DOHH2 (cell line): Measurements from ENCODE around the gene TBK1.

Experiments used
- H3F3A ChIP-seq: fragments of 200-600 bp; sonication (generic), shearing (Covaris generic); 2 replicates; pipeline ENCODE4 v1.6.0; 2016; ENCODE audit warnings: antibody characterized with exemption, mild to moderate bottlenecking; ENCODE audit not compliant: control insufficient read depth, insufficient read depth
- H3K27ac ChIP-seq: fragments of 200-600 bp; sonication (generic); 2 replicates; pipeline ENCODE4 v1.5.1; 2014; ENCODE audit warnings: low read depth, mild to moderate bottlenecking, low read length, moderate library complexity
- H3K27me3 ChIP-seq: fragments of 200-600 bp; sonication (generic); 2 replicates; pipeline ENCODE4 v1.6.1; 2014; ENCODE audit warnings: mild to moderate bottlenecking, low read length, mixed read lengths; ENCODE audit not compliant: control insufficient read depth
- H3K36me3 ChIP-seq: fragments of 200-600 bp; sonication (generic); 2 replicates; pipeline ENCODE4 v1.6.1; 2014; ENCODE audit warnings: mild to moderate bottlenecking, low read length, moderate library complexity, mixed read lengths; ENCODE audit not compliant: control insufficient read depth
- H3K4me1 ChIP-seq: fragments of 200-600 bp; sonication (generic); 2 replicates; pipeline ENCODE4 v1.6.1; 2014; ENCODE audit warnings: mild to moderate bottlenecking, low read length, mixed read lengths; ENCODE audit not compliant: control insufficient read depth
- H3K4me2 ChIP-seq: fragments of 200-600 bp; sonication (generic); 2 replicates; pipeline ENCODE4 v1.6.0; 2014; ENCODE audit warnings: mild to moderate bottlenecking, low read length, moderate library complexity
- H3K4me3 ChIP-seq: fragments of 200-600 bp; sonication (generic); 2 replicates; pipeline ENCODE4 v1.5.1; 2014; ENCODE audit warnings: mild to moderate bottlenecking, low read length, mixed read lengths
- H3K79me2 ChIP-seq: fragments of 200-600 bp; sonication (generic); 2 replicates; pipeline ENCODE4 v1.6.1; 2014; ENCODE audit warnings: mild to moderate bottlenecking, low read length, mixed read lengths; ENCODE audit not compliant: control insufficient read depth
- H3K9me2 ChIP-seq: fragments of 200-600 bp; sonication (generic); replicated peaks from 2 replicates; pipeline ENCODE4 v1.6.1; 2014; ENCODE audit warnings: mild to moderate bottlenecking, low read length, mixed read lengths; ENCODE audit not compliant: control insufficient read depth
- H3K9me3 ChIP-seq: fragments of 200-600 bp; sonication (generic); 2 replicates; pipeline ENCODE4 v1.6.1; 2014; ENCODE audit warnings: antibody characterized with exemption, low read length, mixed read lengths; ENCODE audit not compliant: control insufficient read depth, insufficient read depth
- H4K20me1 ChIP-seq: fragments of 200-600 bp; sonication (generic); 2 replicates; pipeline ENCODE4 v1.6.0; 2014; ENCODE audit warnings: low read depth, mild to moderate bottlenecking, antibody characterized with exemption, low read length, moderate library complexity; ENCODE audit not compliant: control insufficient read depth, insufficient read depth
- EZH2phosphoT487 ChIP-seq: fragments of 200-600 bp; sonication (generic); IDR thresholded peaks from 2 replicates; pipeline ENCODE4 v1.6.1; 2017; ENCODE audit warnings: borderline replicate concordance, mild to moderate bottlenecking, antibody characterized with exemption, low read length, moderate library complexity, mixed read lengths
- TF ChIP-seq, protein P1 (sequence below): fragments of 200-600 bp; sonication (generic); IDR thresholded peaks from one replicate; pipeline ENCODE4 v1.5.1; 2014; ENCODE audit warnings: antibody characterized with exemption, mild to moderate bottlenecking, low read depth, low read length; ENCODE audit not compliant: poor library complexity, severe bottlenecking

Gene TBK1

DNA sequence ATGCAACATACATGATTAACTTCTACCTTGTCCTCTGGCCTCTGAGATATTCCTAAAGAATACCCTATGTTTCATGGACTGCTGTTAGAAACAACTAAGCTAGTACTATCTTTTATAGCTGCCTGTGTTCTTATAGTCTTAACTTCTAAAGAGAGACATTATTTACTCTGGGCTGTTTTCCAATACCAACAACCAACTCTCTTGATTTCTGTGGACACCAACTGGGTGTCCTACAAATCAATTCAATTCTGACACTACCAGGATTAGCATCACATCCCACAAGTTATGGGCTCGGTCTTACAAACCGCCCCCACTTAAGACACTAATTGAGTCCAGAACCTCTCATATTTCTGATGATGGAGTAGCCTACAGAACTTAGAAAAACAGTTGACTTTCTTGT, 39.5 kb upstream of the TBK1 start:
- Histone ChIP-seq H3K4me1 (no peaks in the 10 kb centered on the region), H3K36me3 (peaks cover 85% of the 10 kb centered on the region), H3K27me3 (no peaks in the 10 kb centered on the region), H3K4me2 (no peak overlapping the region), H3K9me2 (no peaks in the 10 kb centered on the region), H4K20me1 (no peaks in the 10 kb centered on the region), H3K79me2 (peaks cover 45% of the 10 kb centered on the region), H3K4me3 (no peak overlapping the region), H3K9me3 (no peaks in the 10 kb centered on the region), H3F3A (peaks cover 4% of the 10 kb centered on the region; the same call in 1 of the 2 replicates), H3K27ac (no peak overlapping the region)
- TF ChIP-seq EZH2phosphoT487, result no peak
- TF ChIP-seq, protein P1, sequence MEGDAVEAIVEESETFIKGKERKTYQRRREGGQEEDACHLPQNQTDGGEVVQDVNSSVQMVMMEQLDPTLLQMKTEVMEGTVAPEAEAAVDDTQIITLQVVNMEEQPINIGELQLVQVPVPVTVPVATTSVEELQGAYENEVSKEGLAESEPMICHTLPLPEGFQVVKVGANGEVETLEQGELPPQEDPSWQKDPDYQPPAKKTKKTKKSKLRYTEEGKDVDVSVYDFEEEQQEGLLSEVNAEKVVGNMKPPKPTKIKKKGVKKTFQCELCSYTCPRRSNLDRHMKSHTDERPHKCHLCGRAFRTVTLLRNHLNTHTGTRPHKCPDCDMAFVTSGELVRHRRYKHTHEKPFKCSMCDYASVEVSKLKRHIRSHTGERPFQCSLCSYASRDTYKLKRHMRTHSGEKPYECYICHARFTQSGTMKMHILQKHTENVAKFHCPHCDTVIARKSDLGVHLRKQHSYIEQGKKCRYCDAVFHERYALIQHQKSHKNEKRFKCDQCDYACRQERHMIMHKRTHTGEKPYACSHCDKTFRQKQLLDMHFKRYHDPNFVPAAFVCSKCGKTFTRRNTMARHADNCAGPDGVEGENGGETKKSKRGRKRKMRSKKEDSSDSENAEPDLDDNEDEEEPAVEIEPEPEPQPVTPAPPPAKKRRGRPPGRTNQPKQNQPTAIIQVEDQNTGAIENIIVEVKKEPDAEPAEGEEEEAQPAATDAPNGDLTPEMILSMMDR, result no peak

DNA sequence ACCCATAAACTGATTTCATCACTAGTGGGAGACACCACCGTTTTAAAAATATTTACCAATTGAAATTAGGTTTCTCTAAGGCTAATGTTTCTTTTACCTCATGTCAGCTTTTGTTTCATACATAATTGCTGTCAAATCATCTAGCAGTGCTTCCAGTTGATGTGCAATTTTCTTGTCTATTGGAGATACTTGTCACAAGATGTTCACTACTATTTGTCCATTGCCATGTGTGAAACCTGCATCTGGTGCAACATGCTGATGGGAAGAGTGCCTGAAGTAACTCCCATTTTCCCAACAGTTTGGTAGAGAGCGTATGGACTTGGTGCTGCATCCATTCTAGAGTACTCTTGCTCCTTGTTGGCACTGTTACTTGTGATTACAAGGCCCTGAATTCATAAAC, 38.0 kb upstream of the TBK1 start:
- H3K4me1 ChIP-seq, result no peaks in the 10 kb centered on the region
- no peaks in the 10 kb centered on the region for H4K20me1 ChIP-seq
- H3K9me2 ChIP-seq, result no peaks in the 10 kb centered on the region

DNA sequence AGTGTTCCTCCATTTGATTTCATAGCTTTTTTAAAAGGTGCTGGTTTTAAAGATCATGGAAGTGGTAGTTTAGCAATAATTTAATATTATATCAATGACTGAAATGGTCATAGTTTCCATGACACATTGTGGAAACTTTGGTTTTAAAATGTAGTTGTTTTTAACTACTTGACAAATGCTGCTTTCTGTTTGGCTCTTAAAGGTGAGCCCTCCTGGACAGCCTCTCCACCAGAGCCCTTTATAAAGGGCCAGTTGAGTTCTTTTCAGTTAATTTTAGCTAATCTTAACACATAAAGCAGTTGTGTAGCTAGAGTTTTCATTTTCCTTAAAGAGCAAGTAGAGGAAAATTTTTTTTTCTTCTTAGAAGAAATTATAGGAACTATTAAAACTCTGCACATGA, 33.7 kb upstream of the TBK1 start:
- Histone ChIP-seq H3K4me2 (no peak overlapping the region), H3K9me2 (no peaks in the 10 kb centered on the region), H4K20me1 (no peaks in the 10 kb centered on the region), H3K9me3 (no peaks in the 10 kb centered on the region), H3K27ac (no peak overlapping the region), H3K4me1 (no peaks in the 10 kb centered on the region), H3K79me2 (peaks cover 3% of the 10 kb centered on the region), H3F3A (no peaks in the 10 kb centered on the region), H3K4me3 (no peak overlapping the region), H3K27me3 (no peaks in the 10 kb centered on the region), H3K36me3 (peaks cover 94% of the 10 kb centered on the region)
- TF ChIP-seq, protein P1, result no peak
- no peak for TF ChIP-seq EZH2phosphoT487

More for the DNA sequence above, 38.0 kb upstream of the TBK1 start:
- H3K79me2 ChIP-seq, result peaks cover 30% of the 10 kb centered on the region
- peaks cover 95% of the 10 kb centered on the region for H3K36me3 ChIP-seq
- no peaks in the 10 kb centered on the region for H3K9me3 ChIP-seq
- no peak overlapping the region for H3K27ac ChIP-seq
- H3F3A ChIP-seq, result peaks cover 4% of the 10 kb centered on the region; the same call in 1 of the 2 replicates
- no peak overlapping the region for H3K4me3 ChIP-seq
- no peak overlapping the region for H3K4me2 ChIP-seq
- no peaks in the 10 kb centered on the region for H3K27me3 ChIP-seq
- TF ChIP-seq, protein P1, result no peak
- TF ChIP-seq EZH2phosphoT487, result no peak

DNA sequence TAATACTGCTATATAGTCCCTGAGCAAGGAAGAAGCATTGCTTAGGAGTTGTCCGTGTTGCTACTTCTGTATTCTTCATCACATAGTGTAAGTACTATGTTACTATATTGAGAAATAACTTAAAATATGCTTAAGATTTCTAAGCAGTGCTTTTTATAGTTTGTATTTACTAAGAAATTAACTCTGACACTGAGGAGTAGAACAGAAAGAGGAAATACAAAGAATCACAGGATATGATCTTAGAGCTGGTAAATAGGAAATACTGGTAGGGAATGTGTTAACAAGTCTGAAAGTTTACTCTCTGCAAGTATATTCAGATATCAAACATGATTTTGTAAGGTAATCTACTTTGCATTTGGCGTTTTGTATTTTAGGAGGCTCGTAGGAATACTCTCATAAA, 32.2 kb upstream of the TBK1 start:
- no peak overlapping the region for H3K4me2 ChIP-seq
- H3K27me3 ChIP-seq, result no peaks in the 10 kb centered on the region
- no peaks in the 10 kb centered on the region for H4K20me1 ChIP-seq
- peaks cover 94% of the 10 kb centered on the region for H3K36me3 ChIP-seq
- H3K79me2 ChIP-seq, result no peaks in the 10 kb centered on the region
- H3F3A ChIP-seq, result no peaks in the 10 kb centered on the region
- TF ChIP-seq, protein P1, result no peak
- no peak for TF ChIP-seq EZH2phosphoT487
- no peak overlapping the region for H3K4me3 ChIP-seq
- no peaks in the 10 kb centered on the region for H3K4me1 ChIP-seq
- H3K9me3 ChIP-seq, result no peaks in the 10 kb centered on the region
- H3K9me2 ChIP-seq, result no peaks in the 10 kb centered on the region
- no peak overlapping the region for H3K27ac ChIP-seq
